ENCODE measurements around the gene SNTG2. TPM values are rescaled to one million over a fixed set of nuclear protein-coding genes. Genes with fewer than 3 reads are reported as not detected.

Gene SNTG2
- total and polyA plus RNA-seq, 10 of the 15 experiments (the other 5 are each of a cell fraction or from before 2014, with no cell fraction given) = not detected

DNA sequence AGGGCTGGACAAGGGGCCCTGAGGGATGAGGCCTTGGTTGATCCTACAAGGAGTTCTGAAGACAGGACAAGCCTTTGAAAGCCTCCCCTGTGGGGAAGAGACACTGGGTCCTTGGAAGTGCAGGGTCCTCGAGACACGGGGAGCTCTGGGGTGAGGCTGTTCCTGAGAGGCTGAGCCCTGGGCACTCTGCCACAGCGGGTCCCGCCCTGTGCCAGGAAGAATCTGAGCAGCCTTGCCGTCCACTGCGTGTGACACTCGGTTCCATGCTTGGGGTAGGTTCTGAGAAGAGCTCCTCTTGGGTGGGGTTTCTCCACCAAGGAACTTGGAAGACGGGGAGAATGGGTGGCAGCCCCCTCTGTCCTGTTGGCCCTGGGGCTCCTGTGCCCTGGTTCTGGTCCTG is 13.9 kb downstream of the SNTG2 start:
- no peaks in the 10 kb centered on the region; the same call in 2 of the 3 replicates for H3K9me3 ChIP-seq (replicated peaks; ENCODE audit: control insufficient read depth, insufficient read depth, low read length)
- H2AFZ ChIP-seq (ENCODE audit: control insufficient read depth, low read depth, low read length) = no peak overlapping the region
- H3K36me3 ChIP-seq (ENCODE audit: control insufficient read depth in 2 of 2, insufficient read depth in 2 of 2, low read length in 1 of 2) = no peaks in the 10 kb centered on the region
- CTCF ChIA-PET = no interaction called here
- BruUV-seq (replicated peaks) = no TSS peak
- no peak overlapping the region for H3K9ac ChIP-seq (ENCODE audit: control insufficient read depth, insufficient read depth, low read length)
- ATAC-seq (no peak), FAIRE-seq (no peak), DNase-seq (ENCODE audit: low read depth, low spot score) (no peak)
- intact Hi-C loops (cut with micrococcal nuclease; ENCODE audit: unreplicated experiment) (no loop called here), in situ Hi-C loops (cut with MboI) (no loop called here)
- no peaks in the 10 kb centered on the region for H3K79me2 ChIP-seq (ENCODE audit: control insufficient read depth, insufficient read depth, low read length)
- WGBS (ENCODE audit: insufficient coverage, insufficient replicate concordance, low lambda C conversion rate, missing lambda C conversion rate) = 44% methylated on average over 8 of the region's 8 CpGs
- H4K20me1 ChIP-seq (ENCODE audit: control insufficient read depth, insufficient read depth) = no peaks in the 10 kb centered on the region
- no peaks in the 10 kb centered on the region for H3K4me1 ChIP-seq (ENCODE audit: control insufficient read depth, insufficient read depth, low read length)
- no peak overlapping the region for H3K4me2 ChIP-seq (ENCODE audit: control insufficient read depth, insufficient read depth)
- SMC1A ChIA-PET (ENCODE audit: uncharacterized antibody, unreplicated experiment) = no interaction called here
- no peak overlapping the region for H3K4me3 ChIP-seq
- RAD21 ChIA-PET (ENCODE audit: unreplicated experiment) = no interaction called here
- no peaks in the 10 kb centered on the region for H3K27me3 ChIP-seq (replicated peaks in 1 of 2; ENCODE audit: control insufficient read depth in 2 of 2, insufficient read depth in 2 of 2, low read length in 1 of 2)
- H3K27ac ChIP-seq (ENCODE audit: control insufficient read depth, insufficient read depth) = no peak overlapping the region
- POLR2A ChIA-PET = no interaction called here
- TF ChIP-seq RFX5 (IDR thresholded peaks at IDR 0.05; ENCODE audit: low read depth, low read length) (no peak), BCL3 (IDR thresholded peaks at IDR 0.05; ENCODE audit: borderline replicate concordance, insufficient read depth, low read depth, low read length, poor library complexity, severe bottlenecking) (no peak), BHLHE40 (IDR thresholded peaks at IDR 0.05; ENCODE audit: borderline replicate concordance in 1 of 2, low read depth in 2 of 2, low read length in 1 of 2) (no peak), CHD1 (IDR thresholded peaks at IDR 0.05; ENCODE audit: low read depth, low read length) (no peak), MYB (IDR thresholded peaks at IDR 0.05; ENCODE audit: borderline replicate concordance, low read depth, low read length) (no peak), PAX8 (IDR thresholded peaks at IDR 0.05) (no peak), LARP7 (IDR thresholded peaks at IDR 0.05) (no peak), IRF3 (IDR thresholded peaks at IDR 0.05) (no peak), POLR2A (IDR thresholded peaks at IDR 0.05; ENCODE audit: low read depth, low read length) (no peak), JUNB (IDR thresholded peaks at IDR 0.05) (no peak), POLR2AphosphoS5 (IDR thresholded peaks at IDR 0.05; ENCODE audit: low read length) (no peak), TCF7 (IDR thresholded peaks at IDR 0.05; ENCODE audit: borderline replicate concordance) (no peak), SP1 (IDR thresholded peaks at IDR 0.05; ENCODE audit: low read depth, low read length) (no peak), NR2F1 (conservative IDR thresholded peaks at IDR 0.05) (no peak)
- TF ChIP-seq, protein P1, sequence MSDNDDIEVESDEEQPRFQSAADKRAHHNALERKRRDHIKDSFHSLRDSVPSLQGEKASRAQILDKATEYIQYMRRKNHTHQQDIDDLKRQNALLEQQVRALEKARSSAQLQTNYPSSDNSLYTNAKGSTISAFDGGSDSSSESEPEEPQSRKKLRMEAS (IDR thresholded peaks at IDR 0.05; ENCODE audit: low read depth, low read length) = no peak
- TF ChIP-seq, protein P2, sequence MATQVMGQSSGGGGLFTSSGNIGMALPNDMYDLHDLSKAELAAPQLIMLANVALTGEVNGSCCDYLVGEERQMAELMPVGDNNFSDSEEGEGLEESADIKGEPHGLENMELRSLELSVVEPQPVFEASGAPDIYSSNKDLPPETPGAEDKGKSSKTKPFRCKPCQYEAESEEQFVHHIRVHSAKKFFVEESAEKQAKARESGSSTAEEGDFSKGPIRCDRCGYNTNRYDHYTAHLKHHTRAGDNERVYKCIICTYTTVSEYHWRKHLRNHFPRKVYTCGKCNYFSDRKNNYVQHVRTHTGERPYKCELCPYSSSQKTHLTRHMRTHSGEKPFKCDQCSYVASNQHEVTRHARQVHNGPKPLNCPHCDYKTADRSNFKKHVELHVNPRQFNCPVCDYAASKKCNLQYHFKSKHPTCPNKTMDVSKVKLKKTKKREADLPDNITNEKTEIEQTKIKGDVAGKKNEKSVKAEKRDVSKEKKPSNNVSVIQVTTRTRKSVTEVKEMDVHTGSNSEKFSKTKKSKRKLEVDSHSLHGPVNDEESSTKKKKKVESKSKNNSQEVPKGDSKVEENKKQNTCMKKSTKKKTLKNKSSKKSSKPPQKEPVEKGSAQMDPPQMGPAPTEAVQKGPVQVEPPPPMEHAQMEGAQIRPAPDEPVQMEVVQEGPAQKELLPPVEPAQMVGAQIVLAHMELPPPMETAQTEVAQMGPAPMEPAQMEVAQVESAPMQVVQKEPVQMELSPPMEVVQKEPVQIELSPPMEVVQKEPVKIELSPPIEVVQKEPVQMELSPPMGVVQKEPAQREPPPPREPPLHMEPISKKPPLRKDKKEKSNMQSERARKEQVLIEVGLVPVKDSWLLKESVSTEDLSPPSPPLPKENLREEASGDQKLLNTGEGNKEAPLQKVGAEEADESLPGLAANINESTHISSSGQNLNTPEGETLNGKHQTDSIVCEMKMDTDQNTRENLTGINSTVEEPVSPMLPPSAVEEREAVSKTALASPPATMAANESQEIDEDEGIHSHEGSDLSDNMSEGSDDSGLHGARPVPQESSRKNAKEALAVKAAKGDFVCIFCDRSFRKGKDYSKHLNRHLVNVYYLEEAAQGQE (IDR thresholded peaks at IDR 0.05; ENCODE audit: low read depth, low read length) = no peak
- TF ChIP-seq, protein P3, sequence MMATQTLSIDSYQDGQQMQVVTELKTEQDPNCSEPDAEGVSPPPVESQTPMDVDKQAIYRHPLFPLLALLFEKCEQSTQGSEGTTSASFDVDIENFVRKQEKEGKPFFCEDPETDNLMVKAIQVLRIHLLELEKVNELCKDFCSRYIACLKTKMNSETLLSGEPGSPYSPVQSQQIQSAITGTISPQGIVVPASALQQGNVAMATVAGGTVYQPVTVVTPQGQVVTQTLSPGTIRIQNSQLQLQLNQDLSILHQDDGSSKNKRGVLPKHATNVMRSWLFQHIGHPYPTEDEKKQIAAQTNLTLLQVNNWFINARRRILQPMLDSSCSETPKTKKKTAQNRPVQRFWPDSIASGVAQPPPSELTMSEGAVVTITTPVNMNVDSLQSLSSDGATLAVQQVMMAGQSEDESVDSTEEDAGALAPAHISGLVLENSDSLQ (IDR thresholded peaks at IDR 0.05) = no peak
